ENCODE measurements around the gene RNF130. TPM values are rescaled to one million over a fixed set of nuclear protein-coding genes. Genes with fewer than 3 reads are reported as not detected.

The RNF130 gene
- total and polyA plus RNA-seq, 2 of the 13 experiments (the other 11 are each of a cell fraction or from before 2014, with no cell fraction given) = 28.2 to 28.3 TPM

- TF ChIP-seq ZNF761 (CRISPR knock-in tag; conservative IDR thresholded peaks at IDR 0.05) (no peak), MIER3 (CRISPR knock-in tag; IDR thresholded peaks at IDR 0.05; ENCODE audit: borderline replicate concordance) (no peak), SP5 (CRISPR knock-in tag; IDR thresholded peaks at IDR 0.05; ENCODE audit: borderline replicate concordance, low read depth) (no peak), KLF13 (CRISPR knock-in tag; IDR thresholded peaks at IDR 0.05) (no peak), KAT7 (CRISPR knock-in tag; IDR thresholded peaks at IDR 0.05; ENCODE audit: borderline replicate concordance) (no peak), SOX6 (IDR thresholded peaks at IDR 0.05) (no peak), SOX6 (CRISPR knock-in tag; IDR thresholded peaks at IDR 0.05) (peak; percentile 68), KDM6A (CRISPR knock-in tag; IDR thresholded peaks at IDR 0.05; ENCODE audit: low read depth) (no peak), SSRP1 (CRISPR knock-in tag; IDR thresholded peaks at IDR 0.05) (no peak), MZF1 (CRISPR knock-in tag; IDR thresholded peaks at IDR 0.05; ENCODE audit: borderline replicate concordance) (no peak), STAG1 (CRISPR knock-in tag; IDR thresholded peaks at IDR 0.05) (no peak), JDP2 (CRISPR knock-in tag; IDR thresholded peaks at IDR 0.05; ENCODE audit: borderline replicate concordance) (no peak), HNRNPL (IDR thresholded peaks at IDR 0.05; ENCODE audit: low read depth, low read length) (no peak), ZNF605 (CRISPR knock-in tag; IDR thresholded peaks at IDR 0.05) (no peak), SMARCE1 (IDR thresholded peaks at IDR 0.05; ENCODE audit: borderline replicate concordance) (no peak), WIZ (CRISPR knock-in tag; IDR thresholded peaks at IDR 0.05) (no peak), ZNF737 (CRISPR knock-in tag; IDR thresholded peaks at IDR 0.05; ENCODE audit: borderline replicate concordance) (no peak), MLLT10 (CRISPR knock-in tag; IDR thresholded peaks at IDR 0.05) (no peak), HDAC2 (CRISPR knock-in tag; IDR thresholded peaks at IDR 0.05) (no peak), ATAD3A (CRISPR knock-in tag; IDR thresholded peaks at IDR 0.05) (no peak), RARG (CRISPR knock-in tag; IDR thresholded peaks at IDR 0.05; ENCODE audit: low read depth) (no peak), FOXK1 (CRISPR knock-in tag; IDR thresholded peaks at IDR 0.05; ENCODE audit: borderline replicate concordance, low read depth) (no peak), ATF1 (CRISPR knock-in tag; IDR thresholded peaks at IDR 0.05) (no peak), KAT8 (CRISPR knock-in tag; IDR thresholded peaks at IDR 0.05) (no peak), ZNF260 (CRISPR knock-in tag; IDR thresholded peaks at IDR 0.05; ENCODE audit: borderline replicate concordance, low read depth) (no peak)
- TF ChIP-seq, protein P1, sequence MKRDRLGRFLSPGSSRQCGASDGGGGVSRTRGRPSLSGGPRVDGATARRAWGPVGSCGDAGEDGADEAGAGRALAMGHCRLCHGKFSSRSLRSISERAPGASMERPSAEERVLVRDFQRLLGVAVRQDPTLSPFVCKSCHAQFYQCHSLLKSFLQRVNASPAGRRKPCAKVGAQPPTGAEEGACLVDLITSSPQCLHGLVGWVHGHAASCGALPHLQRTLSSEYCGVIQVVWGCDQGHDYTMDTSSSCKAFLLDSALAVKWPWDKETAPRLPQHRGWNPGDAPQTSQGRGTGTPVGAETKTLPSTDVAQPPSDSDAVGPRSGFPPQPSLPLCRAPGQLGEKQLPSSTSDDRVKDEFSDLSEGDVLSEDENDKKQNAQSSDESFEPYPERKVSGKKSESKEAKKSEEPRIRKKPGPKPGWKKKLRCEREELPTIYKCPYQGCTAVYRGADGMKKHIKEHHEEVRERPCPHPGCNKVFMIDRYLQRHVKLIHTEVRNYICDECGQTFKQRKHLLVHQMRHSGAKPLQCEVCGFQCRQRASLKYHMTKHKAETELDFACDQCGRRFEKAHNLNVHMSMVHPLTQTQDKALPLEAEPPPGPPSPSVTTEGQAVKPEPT (CRISPR knock-in tag; IDR thresholded peaks at IDR 0.05; ENCODE audit: low read depth) = no peak
- TF ChIP-seq, protein P2, sequence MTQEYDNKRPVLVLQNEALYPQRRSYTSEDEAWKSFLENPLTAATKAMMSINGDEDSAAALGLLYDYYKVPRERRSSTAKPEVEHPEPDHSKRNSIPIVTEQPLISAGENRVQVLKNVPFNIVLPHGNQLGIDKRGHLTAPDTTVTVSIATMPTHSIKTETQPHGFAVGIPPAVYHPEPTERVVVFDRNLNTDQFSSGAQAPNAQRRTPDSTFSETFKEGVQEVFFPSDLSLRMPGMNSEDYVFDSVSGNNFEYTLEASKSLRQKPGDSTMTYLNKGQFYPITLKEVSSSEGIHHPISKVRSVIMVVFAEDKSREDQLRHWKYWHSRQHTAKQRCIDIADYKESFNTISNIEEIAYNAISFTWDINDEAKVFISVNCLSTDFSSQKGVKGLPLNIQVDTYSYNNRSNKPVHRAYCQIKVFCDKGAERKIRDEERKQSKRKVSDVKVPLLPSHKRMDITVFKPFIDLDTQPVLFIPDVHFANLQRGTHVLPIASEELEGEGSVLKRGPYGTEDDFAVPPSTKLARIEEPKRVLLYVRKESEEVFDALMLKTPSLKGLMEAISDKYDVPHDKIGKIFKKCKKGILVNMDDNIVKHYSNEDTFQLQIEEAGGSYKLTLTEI (CRISPR knock-in tag; conservative IDR thresholded peaks at IDR 0.05) = no peak
- TF ChIP-seq, protein P3, sequence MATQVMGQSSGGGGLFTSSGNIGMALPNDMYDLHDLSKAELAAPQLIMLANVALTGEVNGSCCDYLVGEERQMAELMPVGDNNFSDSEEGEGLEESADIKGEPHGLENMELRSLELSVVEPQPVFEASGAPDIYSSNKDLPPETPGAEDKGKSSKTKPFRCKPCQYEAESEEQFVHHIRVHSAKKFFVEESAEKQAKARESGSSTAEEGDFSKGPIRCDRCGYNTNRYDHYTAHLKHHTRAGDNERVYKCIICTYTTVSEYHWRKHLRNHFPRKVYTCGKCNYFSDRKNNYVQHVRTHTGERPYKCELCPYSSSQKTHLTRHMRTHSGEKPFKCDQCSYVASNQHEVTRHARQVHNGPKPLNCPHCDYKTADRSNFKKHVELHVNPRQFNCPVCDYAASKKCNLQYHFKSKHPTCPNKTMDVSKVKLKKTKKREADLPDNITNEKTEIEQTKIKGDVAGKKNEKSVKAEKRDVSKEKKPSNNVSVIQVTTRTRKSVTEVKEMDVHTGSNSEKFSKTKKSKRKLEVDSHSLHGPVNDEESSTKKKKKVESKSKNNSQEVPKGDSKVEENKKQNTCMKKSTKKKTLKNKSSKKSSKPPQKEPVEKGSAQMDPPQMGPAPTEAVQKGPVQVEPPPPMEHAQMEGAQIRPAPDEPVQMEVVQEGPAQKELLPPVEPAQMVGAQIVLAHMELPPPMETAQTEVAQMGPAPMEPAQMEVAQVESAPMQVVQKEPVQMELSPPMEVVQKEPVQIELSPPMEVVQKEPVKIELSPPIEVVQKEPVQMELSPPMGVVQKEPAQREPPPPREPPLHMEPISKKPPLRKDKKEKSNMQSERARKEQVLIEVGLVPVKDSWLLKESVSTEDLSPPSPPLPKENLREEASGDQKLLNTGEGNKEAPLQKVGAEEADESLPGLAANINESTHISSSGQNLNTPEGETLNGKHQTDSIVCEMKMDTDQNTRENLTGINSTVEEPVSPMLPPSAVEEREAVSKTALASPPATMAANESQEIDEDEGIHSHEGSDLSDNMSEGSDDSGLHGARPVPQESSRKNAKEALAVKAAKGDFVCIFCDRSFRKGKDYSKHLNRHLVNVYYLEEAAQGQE (IDR thresholded peaks at IDR 0.05; ENCODE audit: borderline replicate concordance in 1 of 2, low read depth in 1 of 2, low read length in 2 of 2) = no peak
Measured at GRCh38 chr5:179967489-179967888, 104.1 kb downstream of the RNF130 start (continued).
